ENCODE measurements around the gene RAMACL. TPM values are rescaled to one million over a fixed set of nuclear protein-coding genes. Genes with fewer than 3 reads are reported as not detected.
"Not testable (repeated sequence)": the region's sequence is repeated elsewhere in the genome, so short reads cannot be mapped to it uniquely, and the experiment has no call there.

RAMACL gene
- total RNA-seq, 1 donor from 2014 or later = 1.1 TPM

DNA sequence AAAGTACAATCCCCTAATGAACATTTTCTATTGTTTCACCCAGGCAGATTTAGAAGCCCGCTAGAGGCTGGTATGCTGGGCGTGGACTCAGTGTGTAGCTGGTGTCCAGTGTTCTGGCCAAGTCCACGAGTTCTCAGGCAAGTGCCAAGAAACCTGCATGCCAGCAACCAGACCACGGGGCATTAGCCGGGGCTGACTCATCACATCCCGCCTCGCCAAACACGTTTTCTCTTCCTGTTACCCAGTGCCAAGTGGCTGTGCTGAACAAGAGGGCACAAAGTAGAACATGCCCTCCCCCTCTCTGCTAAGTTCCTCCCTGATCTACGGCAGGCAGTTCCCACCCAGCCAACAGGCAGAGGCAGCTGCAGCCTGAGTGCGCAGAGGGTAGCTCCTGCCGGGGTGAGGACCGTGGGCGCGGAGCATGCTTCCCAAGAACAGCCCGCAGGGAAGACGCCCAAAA, 29.6 kb downstream of the RAMACL start:
- DNase-seq (ENCODE audit: low spot score) = peak; percentile 96

DNA sequence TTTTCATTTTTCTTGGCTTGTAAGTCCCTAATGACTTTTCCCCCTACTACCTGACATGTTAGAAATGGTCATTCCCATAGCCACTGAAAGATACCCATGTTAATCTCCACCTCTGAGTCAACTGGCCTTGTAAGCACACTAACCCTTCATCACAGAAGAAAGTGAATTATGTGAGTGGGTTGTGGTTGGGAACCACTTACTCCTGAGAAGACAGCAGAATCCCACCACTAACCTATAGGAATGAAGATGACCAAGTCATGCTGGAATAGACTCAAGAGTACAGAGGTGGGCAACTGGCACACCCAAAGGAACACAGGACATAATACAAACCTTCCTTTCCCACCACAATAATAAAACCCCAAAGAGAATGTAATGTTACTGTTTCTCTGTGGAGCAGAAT, 30.1 kb downstream of the RAMACL start:
- no peak for DNase-seq (ENCODE audit: low spot score)

DNA sequence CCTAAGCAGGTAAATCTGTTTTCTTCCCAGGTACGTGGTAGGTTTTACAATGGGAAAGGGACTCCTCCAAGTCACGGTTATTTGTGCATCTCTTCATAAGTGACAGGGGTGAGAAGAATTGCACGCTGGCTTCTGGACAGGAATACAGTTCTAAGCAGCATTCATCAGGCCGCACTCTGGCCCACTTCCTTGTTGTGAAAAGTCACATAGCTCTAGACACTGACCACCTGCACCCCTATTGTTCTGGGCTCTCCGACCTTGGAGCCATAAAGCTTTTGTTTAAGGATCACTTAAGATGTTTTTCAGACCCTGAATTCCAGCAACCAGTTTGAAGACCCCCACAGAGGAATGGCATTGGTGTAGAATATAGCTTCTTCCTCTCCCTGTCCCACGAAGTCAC, 31.4 kb downstream of the RAMACL start:
- no peak for DNase-seq (ENCODE audit: low spot score)

DNA sequence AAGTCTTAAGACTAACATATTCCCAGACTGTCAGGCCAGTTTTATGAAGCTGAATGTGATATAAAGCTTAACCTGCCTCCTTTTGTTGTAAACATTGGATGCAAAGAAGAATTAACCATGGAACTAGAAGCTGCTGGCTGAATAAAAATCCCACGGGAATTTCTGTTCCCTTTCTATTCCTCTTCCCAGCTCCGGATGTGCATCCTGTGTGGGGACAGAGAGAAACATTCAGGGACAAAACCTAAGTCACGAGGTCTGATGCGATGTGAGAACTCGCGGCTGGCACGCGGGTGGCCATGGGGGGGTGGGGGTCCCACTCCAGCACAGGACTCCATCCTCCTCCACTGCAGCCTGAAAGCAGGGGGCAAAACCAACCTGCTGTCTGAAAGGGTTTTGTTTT, 32.2 kb downstream of the RAMACL start:
- no peak for DNase-seq (ENCODE audit: low spot score)

DNA sequence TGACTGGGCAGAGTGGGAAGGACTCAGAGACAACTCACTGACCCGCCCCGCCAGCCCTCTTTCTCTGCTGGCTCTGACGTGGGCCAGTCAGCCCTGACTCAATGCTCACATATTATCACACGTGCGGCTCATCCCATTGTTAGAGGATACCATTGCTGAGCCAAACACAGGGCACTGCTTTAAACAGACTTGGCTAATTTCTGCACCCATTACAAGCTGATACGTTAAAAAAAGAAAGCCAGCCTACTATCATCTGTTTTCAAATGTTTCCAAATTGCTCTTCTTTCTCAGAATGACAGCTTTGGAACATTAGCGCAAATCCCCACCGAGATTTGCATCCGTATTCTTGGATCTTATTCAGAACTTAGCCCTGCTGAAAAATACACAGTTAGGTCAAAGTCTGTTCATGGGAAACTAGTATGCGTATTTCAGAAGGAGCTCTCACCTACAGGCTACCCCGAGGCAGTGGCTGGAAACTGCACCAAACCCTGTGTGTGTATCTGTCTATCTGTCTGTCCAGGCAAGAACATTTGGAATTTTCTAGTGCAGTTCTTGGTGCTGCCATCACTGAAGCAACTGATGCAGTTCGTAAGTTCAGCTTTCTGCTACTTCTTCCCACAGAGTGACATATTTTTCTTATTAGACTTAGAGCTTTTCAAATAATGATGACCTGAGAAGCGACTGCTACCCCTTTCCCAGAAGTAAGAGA, 32.8 kb downstream of the RAMACL start:
- peak; percentile 61 for DNase-seq (ENCODE audit: low spot score)

DNA sequence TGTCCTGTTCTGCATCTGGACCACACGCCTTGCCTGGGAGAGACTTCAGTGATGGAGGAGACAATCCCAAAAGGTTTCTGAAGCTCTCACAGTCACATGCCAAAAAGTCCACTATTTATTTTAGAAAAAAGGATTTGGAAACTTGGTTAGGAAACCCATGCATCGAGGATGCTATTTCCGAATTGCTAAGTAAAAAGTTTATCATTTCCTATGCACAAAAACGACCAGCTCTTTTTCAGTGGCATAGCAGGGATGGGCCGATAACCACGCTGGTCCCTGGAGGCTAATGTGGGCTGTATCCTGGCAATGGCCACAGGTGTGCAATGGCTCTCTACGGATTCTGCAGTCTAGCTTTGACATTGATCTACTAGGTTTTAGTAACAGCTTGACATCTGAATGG, 33.9 kb downstream of the RAMACL start:
- DNase-seq (ENCODE audit: low spot score) = no peak

DNA sequence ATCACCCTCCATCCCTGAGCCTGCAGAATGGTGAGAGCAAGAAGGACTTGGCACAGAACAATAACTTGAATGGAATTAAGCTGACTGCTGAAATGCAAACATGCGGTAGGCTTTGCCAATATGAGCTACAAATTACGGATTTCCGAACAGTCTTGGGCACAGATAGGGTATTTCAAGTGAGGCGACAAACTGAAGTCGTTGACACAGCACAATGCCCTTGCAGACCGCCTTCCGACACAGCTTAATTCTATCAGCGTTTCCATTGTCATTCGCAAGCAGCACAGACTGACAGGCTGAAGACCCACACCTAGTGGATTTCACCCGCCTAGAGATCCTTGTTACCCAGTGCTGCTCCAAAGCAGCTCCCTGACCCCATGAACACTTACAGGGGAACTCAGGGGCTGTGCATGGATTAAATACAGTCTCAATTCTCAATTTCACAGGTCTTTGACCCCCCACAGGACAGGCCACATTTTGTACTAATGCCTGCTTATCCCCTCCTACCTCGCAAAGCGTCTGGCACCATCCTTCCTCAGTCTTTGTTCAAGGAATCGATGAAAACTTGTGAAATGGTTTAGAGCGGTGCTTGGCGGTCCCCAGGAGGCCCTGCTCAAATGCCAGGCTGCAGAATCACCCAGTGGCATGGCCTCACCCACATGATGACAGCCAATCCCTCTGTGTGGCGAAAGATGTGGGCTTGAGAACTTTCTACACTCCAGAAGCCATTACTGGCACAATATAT, 34.6 kb downstream of the RAMACL start:
- DNase-seq (ENCODE audit: low spot score) = no peak

DNA sequence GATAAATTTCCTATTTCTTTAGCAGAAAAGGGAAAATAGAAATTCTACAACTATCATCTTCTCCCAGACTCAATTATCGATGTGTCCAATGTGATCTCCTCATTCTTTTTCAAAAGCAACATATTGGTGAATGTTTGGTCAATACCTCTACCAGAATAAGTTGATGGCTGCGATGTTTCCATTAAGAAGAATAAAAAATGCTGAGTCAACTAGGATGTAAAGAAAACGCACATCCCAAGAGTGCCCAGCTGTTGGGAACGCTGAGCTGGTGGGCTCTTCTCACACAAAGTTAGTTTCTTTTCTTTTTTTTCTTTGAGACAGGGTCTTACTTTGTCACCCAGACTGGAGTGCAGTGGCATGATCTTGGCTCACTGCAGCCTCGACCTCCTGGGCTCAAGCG, 39.8 kb downstream of the RAMACL start:
- no peak for DNase-seq (ENCODE audit: low spot score)

DNA sequence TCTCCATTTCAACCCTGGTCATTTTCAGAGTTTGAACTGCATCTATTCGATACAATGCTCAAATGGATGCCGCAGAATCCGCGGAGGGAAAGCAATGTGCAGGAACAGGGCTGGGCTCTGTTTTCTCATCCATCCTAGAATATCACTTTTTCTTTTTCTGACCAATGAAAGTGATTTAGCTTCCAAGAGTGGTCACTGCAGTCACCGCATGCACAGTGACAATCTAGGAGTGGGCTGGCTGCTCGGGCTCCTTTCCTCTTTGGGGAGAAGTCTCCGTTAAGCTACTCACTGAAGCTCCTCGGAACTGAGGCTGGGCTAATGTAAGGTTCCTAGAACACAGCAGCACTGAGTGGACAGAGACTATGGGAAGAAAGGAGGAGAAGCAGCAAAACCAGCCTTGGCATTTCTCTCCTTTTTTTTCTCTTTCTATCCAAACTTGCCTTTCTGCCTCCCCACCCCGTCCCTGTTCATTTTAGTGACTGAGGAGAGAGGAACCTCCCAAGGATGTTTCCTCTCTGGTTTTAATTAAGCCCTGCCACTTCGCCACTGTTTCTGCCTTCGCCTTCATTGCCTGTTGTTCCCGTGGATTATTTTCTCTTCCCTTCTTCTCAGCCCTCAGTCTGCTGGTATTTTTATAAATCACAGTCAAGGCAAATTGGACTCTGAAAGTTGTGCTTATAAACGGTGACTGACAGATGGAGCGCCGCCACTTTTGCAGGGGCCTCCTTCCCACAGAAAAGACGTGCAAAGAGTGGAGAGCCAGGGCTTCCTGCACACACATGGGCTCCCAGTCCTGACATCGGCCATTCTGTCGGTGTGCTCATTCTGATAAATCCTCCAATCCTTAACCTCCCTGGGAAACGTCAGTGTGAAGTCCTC, 41.1 kb downstream of the RAMACL start:
- DNase-seq (ENCODE audit: low spot score) = no peak

DNA sequence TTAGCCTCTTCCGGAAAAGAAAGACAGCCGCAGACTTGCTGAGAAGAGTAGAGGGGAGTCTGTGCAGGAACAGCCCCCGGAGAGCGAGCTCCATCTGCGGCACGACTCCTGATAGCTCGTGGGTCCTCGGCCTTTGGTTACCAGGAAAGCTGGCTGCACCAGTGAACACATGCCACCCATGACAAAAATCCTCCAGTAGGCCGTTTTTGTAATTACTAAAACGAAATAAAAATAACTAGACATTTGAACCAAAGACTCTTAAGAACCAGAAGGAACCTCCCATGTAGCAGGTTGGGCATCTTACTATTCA, 42.2 kb downstream of the RAMACL start:
- DNase-seq (ENCODE audit: low spot score) = no peak

DNA sequence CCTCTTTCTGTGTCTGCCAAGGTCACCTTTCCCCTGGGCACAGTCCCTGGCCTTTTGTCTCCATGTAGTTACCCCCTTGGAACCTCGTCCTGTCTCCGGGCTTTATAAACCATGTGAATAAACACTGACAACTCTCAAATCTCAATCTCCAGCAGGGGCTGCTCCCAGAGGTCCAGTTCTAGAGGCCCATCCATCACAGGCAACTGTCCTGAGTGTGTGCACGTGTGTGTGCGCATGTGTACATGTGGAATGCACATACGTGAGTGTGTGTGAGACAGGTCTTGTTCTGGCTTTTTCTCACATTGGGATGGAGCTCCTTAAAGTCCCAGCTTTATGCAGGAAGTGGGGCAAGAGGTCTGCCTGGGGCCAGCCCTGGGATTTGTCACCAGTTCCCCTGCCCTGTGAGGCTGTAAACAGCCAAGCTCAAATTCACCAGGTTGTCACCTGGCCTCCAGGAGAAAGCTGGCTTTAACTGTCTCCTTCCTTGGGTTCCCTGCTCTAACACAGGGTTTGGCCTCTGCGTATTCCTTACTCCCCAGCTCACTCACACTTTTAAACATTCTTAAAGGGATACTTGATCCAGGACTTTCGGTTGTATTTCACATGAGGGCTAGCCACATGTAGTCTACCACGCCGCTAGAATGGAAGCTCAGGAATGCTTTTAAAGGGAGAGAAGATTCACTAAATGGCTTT, 42.7 kb downstream of the RAMACL start:
- no peak for DNase-seq (ENCODE audit: low spot score)

DNA sequence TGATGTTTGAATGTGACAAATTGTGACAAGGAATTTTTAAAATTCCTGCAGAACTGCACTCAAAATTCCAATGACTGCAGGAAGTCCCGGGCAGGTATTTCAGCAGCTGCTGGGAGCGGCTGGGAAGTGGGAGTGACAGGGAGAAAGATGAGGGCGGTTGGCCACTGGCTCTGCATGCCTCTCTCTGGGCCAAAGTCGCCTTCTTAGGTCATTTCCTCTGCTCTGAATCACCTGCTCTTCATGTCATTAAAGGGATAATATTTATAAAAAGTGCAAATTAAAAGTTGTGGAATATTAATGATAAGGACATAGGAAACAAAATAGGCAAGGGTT, 43.9 kb downstream of the RAMACL start:
- no peak for DNase-seq (ENCODE audit: low spot score)

DNA sequence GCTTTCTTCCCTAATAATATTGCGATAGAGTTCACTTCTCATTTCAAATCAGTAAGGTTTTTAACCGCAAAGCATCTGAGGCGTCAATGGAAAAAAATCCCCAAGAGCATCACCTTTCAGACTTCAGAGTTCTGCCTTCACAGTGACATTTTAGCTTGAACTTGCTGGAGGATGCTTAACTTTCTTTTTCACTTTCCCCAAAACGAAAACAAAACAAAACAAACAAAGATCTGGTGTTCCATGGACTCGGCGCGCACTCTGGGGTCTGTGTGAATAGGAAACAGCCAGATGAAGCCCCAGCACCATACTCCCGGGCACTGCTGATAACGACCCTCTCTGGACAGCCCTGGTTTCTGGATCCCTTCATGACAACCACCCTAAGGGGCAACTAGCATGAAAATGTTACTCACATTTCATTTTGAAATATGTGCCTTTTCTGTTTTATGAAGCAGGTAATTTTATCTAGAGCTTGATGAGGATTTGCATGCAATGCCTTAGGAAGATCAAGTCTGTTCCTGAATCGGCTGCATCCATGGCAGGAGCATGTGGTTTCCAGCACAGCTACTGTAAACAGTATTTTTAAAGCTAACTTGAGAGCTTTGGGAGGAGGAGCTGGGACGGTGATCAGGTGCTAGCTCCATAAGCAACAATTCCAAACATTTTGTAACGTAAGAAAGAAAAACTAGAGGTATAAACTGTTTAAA, 44.5 kb downstream of the RAMACL start:
- DNase-seq (ENCODE audit: low spot score) = no peak

DNA sequence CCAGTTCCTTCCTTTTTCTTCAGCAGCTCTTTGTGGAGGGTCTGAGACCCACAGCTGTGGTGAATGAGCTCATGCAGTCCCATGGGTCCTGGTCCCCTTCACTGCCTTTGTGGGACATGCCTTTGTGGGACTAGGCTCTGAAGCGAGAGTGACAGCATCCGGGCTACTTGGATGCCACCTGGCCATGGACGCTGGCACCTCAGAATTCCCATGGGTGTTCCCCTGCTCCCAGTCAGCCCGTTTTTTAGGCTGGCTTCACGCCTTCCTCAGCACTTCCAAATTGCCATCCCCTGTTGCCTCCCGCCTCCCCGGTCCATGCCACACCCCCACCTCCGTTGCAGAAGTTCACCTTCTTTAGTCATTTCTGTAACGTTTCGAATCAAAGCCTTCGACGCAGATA, 45.1 kb downstream of the RAMACL start:
- DNase-seq (ENCODE audit: low spot score) = no peak

DNA sequence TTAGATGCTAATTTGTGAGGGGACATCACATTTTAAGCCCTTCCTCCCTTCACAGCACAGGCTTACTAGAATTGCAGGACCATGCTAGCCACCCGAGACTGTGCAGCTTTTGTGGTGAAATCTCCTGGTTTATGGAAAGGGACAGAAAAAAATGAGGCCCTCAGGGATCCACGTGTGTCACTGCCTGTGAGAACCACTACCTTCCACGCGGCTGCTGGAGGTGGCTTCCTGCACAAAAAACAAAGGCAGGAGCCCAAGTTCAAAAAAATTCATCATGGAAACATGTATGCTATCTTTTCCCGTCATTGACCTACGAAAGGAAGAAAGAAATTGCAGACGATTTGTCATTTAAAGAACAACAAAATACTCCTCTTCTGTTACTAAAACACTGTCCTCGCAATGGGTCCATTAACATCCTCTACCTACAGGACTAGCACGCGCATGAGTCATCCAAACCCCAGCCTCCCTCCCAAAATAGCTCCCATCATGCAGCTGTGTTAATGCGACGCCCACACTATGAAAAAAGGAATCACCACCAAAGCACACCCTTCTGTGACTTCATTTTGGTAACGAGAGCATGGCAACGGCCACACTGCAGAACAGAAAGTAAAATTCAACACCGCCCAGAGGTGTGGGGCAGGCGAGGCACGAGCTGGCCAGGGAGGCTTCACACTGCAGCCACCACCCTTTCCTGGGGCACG, 45.7 kb downstream of the RAMACL start:
- no peak for DNase-seq (ENCODE audit: low spot score)

DNA sequence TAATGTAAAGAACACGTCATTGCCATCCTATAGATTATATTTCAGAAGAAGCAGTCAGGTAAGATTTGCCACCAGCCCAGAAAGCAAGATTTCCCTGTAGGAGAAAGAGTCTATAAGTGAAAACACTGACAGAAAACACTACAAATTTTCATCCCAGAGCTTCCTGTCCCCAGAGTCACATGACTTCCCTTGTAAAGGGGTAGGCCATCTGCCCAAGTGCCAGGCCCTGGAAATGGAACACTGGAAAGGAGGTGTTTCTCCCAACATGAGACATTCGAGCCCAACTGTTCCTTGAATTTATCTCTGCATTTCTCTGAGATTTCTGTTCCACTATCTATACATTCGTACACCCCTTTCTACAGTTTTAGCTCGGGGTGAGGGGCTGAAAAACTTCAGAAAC, 46.9 kb downstream of the RAMACL start:
- no peak for DNase-seq (ENCODE audit: low spot score)

DNA sequence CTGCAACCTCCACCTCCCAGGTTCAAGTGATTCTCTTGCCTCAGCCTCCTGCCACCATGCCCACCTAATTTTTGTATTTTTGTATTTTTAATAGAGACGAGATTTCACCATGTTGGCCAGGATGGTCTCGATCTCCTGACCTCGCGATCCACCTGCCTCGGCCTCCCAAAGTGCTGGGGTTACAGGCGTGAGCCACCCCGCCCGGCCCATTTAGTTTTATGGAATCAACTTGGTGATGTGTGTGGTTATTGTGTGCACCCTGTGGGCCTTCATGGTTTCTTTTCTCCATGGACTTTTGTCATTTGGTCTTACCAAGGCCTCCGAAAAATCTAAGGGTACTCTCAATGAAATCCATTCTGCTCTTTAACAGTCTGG, 47.5 kb downstream of the RAMACL start:
- not testable (repeated sequence) for DNase-seq (ENCODE audit: low spot score)

DNA sequence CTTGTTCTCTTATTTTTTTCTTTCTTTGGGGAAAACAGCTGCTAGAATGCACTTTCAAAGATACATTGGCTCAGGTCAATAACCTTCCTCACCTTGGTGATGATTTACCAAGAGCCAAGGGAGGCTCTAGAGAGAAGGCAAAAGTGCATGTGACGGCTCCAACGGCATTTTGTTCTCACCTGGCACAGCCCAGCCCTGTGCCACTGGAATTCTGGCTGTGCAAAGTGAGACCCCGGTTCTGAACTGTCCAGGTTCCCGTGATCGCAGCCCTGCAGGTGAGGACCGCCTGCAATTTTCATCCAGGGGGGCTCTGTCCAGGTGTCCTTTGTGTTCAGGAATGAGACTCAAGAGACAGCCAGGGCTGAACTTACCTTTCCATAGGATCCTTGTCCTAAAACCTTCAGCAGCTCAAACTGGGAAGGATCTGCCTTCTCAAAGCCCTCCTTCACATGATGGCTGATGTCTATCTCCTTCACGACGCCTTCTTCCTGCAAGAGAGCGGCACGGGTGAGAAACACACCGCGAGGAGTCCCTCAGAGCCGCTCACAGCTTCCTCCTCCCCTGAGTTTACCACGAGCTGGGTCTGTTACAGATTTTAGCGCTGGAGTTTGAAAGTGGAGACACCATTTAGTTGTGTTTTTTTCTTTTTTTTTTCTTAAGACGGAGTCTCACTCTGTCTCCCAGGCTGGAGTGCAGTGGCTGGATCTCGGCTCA, 48.0 kb downstream of the RAMACL start:
- DNase-seq (ENCODE audit: low spot score) = no peak

DNA sequence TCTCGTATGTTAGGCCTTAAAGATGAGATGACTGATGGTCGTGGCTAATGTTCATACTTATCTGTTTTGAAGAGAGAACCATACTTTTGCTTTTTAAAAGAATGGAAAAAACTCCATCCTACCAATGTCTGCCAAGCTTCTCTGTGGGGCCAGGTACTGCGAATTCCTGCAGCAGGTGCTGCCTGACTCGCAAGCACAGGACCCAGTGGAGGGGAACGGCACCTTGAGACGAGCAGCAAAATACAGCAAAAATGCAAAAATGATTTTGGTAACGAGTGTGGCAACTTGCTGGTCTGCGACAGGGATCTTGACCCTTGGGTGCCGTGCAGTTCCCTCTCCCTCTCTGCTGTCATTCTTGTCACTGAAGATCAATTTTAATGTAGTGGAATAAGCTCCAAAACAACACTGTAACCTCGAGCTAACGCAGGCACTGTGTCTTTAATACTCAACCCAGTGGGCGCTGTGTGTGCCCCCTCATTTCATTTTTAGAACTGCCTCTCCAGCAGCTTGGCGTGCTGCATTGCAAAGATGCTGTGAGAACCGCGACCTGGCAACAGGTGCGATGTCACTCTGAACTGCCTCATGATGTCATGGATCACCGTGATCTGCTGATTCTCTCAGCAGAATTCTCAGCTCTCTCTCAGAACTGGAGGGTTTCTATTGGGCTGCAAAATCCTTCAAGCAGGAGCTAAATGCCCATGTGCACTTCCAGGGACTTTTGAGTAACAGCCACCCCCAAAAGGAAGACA, 51.6 kb downstream of the RAMACL start:
- DNase-seq (ENCODE audit: low spot score) = no peak
